ENCODE measurements around the gene TUBG1.
"Not testable (repeated sequence)": the region's sequence is repeated elsewhere in the genome, so short reads cannot be mapped to it uniquely, and the experiment has no call there.

TUBG1 gene

GRCh38 chr17:42627032-42627764 lies 17.7 kb downstream of the TUBG1 start:
- not testable (repeated sequence) for DNase-seq

GRCh38 chr17:42629411-42630009 lies 20.0 kb downstream of the TUBG1 start:
- no peak for DNase-seq

GRCh38 chr17:42632949-42633444 lies 23.5 kb downstream of the TUBG1 start:
- no peak for DNase-seq

- DNase-seq, result no peak
Measured at GRCh38 chr17:42639525-42640113, 30.1 kb downstream of the TUBG1 start.

GRCh38 chr17:42640121-42640520 lies 30.6 kb downstream of the TUBG1 start:
- no peak for DNase-seq

GRCh38 chr17:42642336-42642735 lies 32.9 kb downstream of the TUBG1 start:
- no peak for DNase-seq

GRCh38 chr17:42647778-42648177 lies 38.3 kb downstream of the TUBG1 start:
- no peak for DNase-seq

GRCh38 chr17:42651392-42651791 lies 41.9 kb downstream of the TUBG1 start:
- no peak for DNase-seq

GRCh38 chr17:42653179-42654124 lies 44.0 kb downstream of the TUBG1 start:
- no peak for DNase-seq

- DNase-seq, result no peak
Measured at GRCh38 chr17:42655528-42655927, 46.0 kb downstream of the TUBG1 start.

GRCh38 chr17:42657824-42658588 lies 48.5 kb downstream of the TUBG1 start:
- DNase-seq, result no peak

GRCh38 chr17:42659079-42659931 lies 49.8 kb downstream of the TUBG1 start, which contains the start of gene TUBG2:
Gene TUBG2, plus strand, starts transcription at chr17:42659284. Its CDS starts 220 bp downstream, at chr17:42659504.
- DNase-seq, result peak; percentile 89

GRCh38 chr17:42659932-42660274 lies 50.4 kb downstream of the TUBG1 start:
- not testable (repeated sequence) for DNase-seq

GRCh38 chr17:42660692-42661345 lies 51.3 kb downstream of the TUBG1 start:
- no peak for DNase-seq

All from stimulated activated CD4-positive, alpha-beta T cell treated with anti-CD3 and anti-CD28 coated beads, Interleukin-15, amount 100 ng/mL, for 24 hours (primary cell).